Right atrium auricular region (tissue), 2 donors: ENCODE measurements around the gene GNRH2. TPM values are rescaled to one million over a fixed set of nuclear protein-coding genes. Genes with fewer than 3 reads are reported as not detected.

Experiments used
- DNase-seq: peaks from one replicate; pipeline ENCODE4 v3.0.0-alpha.2; 2019; ENCODE audit warnings: low spot score
- H3K27ac ChIP-seq, 2 donors: fragments of 200-600 bp; sonication (generic); 1 replicate in 1 of 2; 2 replicates in 1 of 2; pipeline ENCODE4 v1.5.1; 2016 to 2019
- H3K27me3 ChIP-seq, 2 donors: fragments of 200-600 bp; sonication (generic); one replicate each; pipeline versions ENCODE4 v1.5.1 to v1.6.0; 2017 to 2019
- H3K36me3 ChIP-seq: fragments of 200-600 bp; sonication (generic); one replicate; pipeline ENCODE4 v1.5.1; 2016
- H3K4me1 ChIP-seq, 2 donors: fragments of 200-600 bp; sonication (generic); one replicate each; pipeline versions ENCODE4 v1.5.1 to v1.6.0; 2017 to 2019
- H3K4me3 ChIP-seq, 2 donors: fragments of 200-600 bp; sonication (generic); 1 replicate in 1 of 2; 2 replicates in 1 of 2; pipeline ENCODE4 v1.5.1; 2017 to 2019; ENCODE audit warnings: mild to moderate bottlenecking in 1 of 2, moderate library complexity in 1 of 2
- H3K9me3 ChIP-seq, 2 donors: fragments of 200-600 bp; sonication (generic); one replicate each; pipeline ENCODE4 v1.5.1; 2019
- CTCF ChIP-seq, 2 donors: fragments of 200-600 bp; sonication (generic); IDR thresholded peaks; one replicate each; pipeline ENCODE4 v1.5.1; 2019; ENCODE audit warnings: antibody characterized with exemption in 2 of 2
- total RNA-seq, 2 donors: library from RNA; depleted of rRNA; stranded (reverse); fragments of >200 nt; gene quantifications; one replicate each; pipeline ENCODE4 v1.1.0, GENCODE V29; 2016

The GNRH2 gene
- total RNA-seq, 2 donors from 2014 or later: not detected

GRCh38 chr20:3081641-3082040 lies 38.2 kb downstream of the GNRH2 start:
- no peaks in the 10 kb centered on the region for H3K9me3 ChIP-seq
- no peaks in the 10 kb centered on the region for H3K36me3 ChIP-seq
- no peak for TF ChIP-seq CTCF (IDR thresholded peaks at IDR 0.05)
- no peak overlapping the region for H3K27ac ChIP-seq
- DNase-seq: no peak
- no peak overlapping the region for H3K4me3 ChIP-seq
- H3K4me1 ChIP-seq: peaks cover 0 to 20% of the 10 kb centered on the region in 2 donors
- peaks cover 6 to 14% of the 10 kb centered on the region in 2 donors for H3K27me3 ChIP-seq

GRCh38 chr20:3082306-3082951 lies 39.0 kb downstream of the GNRH2 start:
- peaks cover 6 to 14% of the 10 kb centered on the region in 2 donors for H3K27me3 ChIP-seq
- no peak for DNase-seq
- H3K27ac ChIP-seq: no peak overlapping the region
- TF ChIP-seq CTCF (IDR thresholded peaks at IDR 0.05): no peak
- peak overlapping the region in 1 of 2 donors; percentile 38 for H3K4me3 ChIP-seq
- H3K9me3 ChIP-seq: no peaks in the 10 kb centered on the region
- no peaks in the 10 kb centered on the region for H3K36me3 ChIP-seq
- peaks cover 0 to 20% of the 10 kb centered on the region in 2 donors for H3K4me1 ChIP-seq

DNA sequence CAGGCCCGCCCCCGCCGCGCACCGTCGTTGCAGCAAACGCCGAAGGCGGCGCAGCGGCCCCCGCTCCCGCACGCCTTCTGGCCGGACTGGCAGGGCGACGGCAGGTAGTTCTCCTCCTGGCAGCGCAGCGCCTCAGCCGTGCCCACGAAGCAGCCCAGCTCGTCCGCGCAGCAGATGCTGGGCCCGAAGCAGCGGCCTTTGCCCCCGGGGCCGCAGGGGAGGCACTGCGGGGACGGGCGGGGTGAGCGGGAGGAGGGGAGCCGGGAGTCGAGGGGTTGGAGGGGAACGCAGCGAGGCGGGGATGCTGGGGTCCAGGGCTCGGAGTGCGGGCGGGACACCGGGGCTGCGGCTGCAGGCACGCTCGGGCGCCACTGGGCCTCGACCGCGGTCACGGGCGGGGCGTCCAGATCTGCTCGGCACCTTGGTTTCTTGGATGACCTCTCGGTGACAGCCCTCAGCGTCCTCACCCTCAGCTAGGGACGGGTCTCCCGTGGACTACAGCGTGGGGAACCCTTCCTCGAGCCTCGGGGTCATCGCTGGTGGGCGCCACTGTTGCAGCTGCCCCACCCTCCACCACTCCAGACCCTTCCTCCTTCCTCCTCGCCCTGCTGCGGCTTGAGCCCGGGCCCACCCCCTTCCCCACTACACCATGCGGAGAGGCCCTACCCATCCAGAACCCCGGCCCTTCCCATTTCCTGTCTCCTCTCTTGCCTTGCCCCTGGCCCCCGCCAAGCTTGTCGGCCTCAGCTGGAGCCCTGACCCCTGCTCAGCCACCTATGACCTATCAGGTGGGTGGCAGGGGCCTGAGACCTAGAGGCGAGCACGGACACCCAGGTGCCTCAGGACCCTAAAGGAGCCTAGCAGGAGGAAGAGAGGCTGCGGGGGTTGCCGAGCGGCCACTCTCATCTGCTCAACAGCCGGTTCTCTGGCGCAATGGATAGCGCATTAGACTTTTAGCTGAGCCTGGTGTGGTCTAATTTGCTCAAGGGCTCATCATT lies 39.8 kb downstream of the GNRH2 start:
- Histone ChIP-seq H3K4me1 (peaks cover 0 to 20% of the 10 kb centered on the region in 2 donors), H3K27me3 (peaks cover 6 to 14% of the 10 kb centered on the region in 2 donors), H3K36me3 (no peaks in the 10 kb centered on the region), H3K9me3 (no peaks in the 10 kb centered on the region), H3K4me3 (peak overlapping the region in 1 of 2 donors; percentile 38), H3K27ac (no peak overlapping the region)
- no peak for DNase-seq
- no peak for TF ChIP-seq CTCF (IDR thresholded peaks at IDR 0.05)

- H3K4me3 ChIP-seq: no peak within 1 kb of the TSS
- H3K27me3 ChIP-seq: peaks cover 6 to 14% of the 10 kb centered on the region in 2 donors
- no peak for TF ChIP-seq CTCF (IDR thresholded peaks at IDR 0.05)
- H3K4me1 ChIP-seq: peaks cover 0 to 20% of the 10 kb centered on the region in 2 donors
- H3K36me3 ChIP-seq: no peaks in the 10 kb centered on the region
- DNase-seq: no peak
- H3K9me3 ChIP-seq: no peaks in the 10 kb centered on the region
- no peak within 1 kb of the TSS for H3K27ac ChIP-seq
These were observed 41.0 kb downstream of the GNRH2 start, which contains the start of gene AVP for GRCh38 chr20:3084283-3084985. AVP (minus strand) TSS chr20:3084724; CDS start chr20:3084674, 50 bp downstream.

DNA sequence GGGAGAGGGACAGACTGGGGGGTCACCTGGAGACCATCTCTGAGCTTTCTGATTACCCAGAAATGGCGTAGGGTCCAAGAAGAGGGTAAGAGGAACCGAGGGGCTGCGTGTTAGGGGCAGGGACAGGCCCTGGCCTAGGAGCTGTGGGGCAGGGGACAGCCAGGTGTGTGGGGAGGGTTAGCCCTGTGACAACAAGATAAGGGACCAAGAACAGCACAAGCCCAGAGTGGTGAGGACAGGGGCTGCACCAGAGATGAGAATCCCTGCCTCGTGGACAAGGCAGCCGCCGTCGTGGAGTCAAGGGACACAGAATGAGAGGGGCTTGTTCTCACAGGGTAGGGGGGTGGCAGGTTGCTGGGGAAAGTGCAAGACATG lies 41.6 kb downstream of the GNRH2 start:
- TF ChIP-seq CTCF (IDR thresholded peaks at IDR 0.05): no peak
- Histone ChIP-seq H3K27ac (no peak overlapping the region), H3K36me3 (no peaks in the 10 kb centered on the region), H3K9me3 (no peaks in the 10 kb centered on the region), H3K4me1 (peaks cover 0 to 20% of the 10 kb centered on the region in 2 donors), H3K4me3 (no peak overlapping the region), H3K27me3 (peaks cover 6 to 14% of the 10 kb centered on the region in 2 donors)
- DNase-seq: no peak
